ENCODE data around the gene ESRP2.

GRCh38 chr16:68230956-68231355, 5.0 kb downstream of the ESRP2 start:
- TF ChIP-seq, protein P1, sequence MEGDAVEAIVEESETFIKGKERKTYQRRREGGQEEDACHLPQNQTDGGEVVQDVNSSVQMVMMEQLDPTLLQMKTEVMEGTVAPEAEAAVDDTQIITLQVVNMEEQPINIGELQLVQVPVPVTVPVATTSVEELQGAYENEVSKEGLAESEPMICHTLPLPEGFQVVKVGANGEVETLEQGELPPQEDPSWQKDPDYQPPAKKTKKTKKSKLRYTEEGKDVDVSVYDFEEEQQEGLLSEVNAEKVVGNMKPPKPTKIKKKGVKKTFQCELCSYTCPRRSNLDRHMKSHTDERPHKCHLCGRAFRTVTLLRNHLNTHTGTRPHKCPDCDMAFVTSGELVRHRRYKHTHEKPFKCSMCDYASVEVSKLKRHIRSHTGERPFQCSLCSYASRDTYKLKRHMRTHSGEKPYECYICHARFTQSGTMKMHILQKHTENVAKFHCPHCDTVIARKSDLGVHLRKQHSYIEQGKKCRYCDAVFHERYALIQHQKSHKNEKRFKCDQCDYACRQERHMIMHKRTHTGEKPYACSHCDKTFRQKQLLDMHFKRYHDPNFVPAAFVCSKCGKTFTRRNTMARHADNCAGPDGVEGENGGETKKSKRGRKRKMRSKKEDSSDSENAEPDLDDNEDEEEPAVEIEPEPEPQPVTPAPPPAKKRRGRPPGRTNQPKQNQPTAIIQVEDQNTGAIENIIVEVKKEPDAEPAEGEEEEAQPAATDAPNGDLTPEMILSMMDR (IDR thresholded peaks at IDR 0.05 in 8 of 11, conservative IDR thresholded peaks at IDR 0.05 in 3 of 11), result no peak
- TF ChIP-seq POLR2A (IDR thresholded peaks at IDR 0.05) (no peak), POLR2AphosphoS5 (IDR thresholded peaks at IDR 0.05) (no peak)

Measured in spleen (tissue), 7 donors.